Neural progenitor cell (in vitro differentiated cells): ENCODE results near the gene SLC29A1. TPM values are rescaled to one million over a fixed set of nuclear protein-coding genes. Genes with fewer than 3 reads are reported as not detected.

Experiments
- DNase-seq: peaks from one replicate; pipeline ENCODE4 v3.0.0-alpha.2; 2016; ENCODE audit warnings: low spot score
- H2AFZ ChIP-seq: fragments of 200-600 bp; sonication (generic); replicated peaks from 2 replicates; pipeline ENCODE4 v1.6.1; 2016; ENCODE audit warnings: antibody characterized with exemption
- H3F3A ChIP-seq: fragments of 200-600 bp; sonication (generic); 2 replicates; pipeline ENCODE4 v1.6.1; 2016; ENCODE audit warnings: antibody characterized with exemption, low read depth
- H3K27ac ChIP-seq: fragments of 200-600 bp; sonication (generic); 2 replicates; pipeline ENCODE4 v1.5.1; 2016; ENCODE audit warnings: mild to moderate bottlenecking
- H3K27me3 ChIP-seq: fragments of 200-600 bp; sonication (generic); 2 replicates; pipeline ENCODE4 v1.6.1; 2016; ENCODE audit warnings: mild to moderate bottlenecking, moderate library complexity
- H3K36me3 ChIP-seq: fragments of 200-600 bp; sonication (generic); 2 replicates; pipeline ENCODE4 v1.5.1; 2016
- H3K4me1 ChIP-seq: fragments of 200-600 bp; sonication (generic); 2 replicates; pipeline ENCODE4 v1.6.1; 2016; ENCODE audit warnings: mixed run types
- H3K4me2 ChIP-seq: fragments of 200-600 bp; sonication (generic); 2 replicates; pipeline ENCODE4 v1.6.1; 2016
- H3K4me3 ChIP-seq: fragments of 200-600 bp; sonication (generic); 2 replicates; pipeline ENCODE4 v1.5.1; 2016
- H3K79me2 ChIP-seq: fragments of 200-600 bp; sonication (generic); 2 replicates; pipeline ENCODE4 v1.6.1; 2016; ENCODE audit warnings: low read depth
- H3K9ac ChIP-seq: fragments of 200-600 bp; sonication (generic); 2 replicates; pipeline ENCODE4 v1.6.1; 2016
- H3K9me3 ChIP-seq: fragments of 200-600 bp; sonication (generic); 2 replicates; pipeline ENCODE4 v1.5.1; 2016; ENCODE audit warnings: low read depth
- H4K20me1 ChIP-seq: fragments of 200-600 bp; sonication (generic); 2 replicates; pipeline ENCODE4 v1.6.1; 2016; ENCODE audit warnings: low read depth
- H3K27ac Mint-ChIP-seq: 3 replicates; pipeline ENCODE4 v1.8.0; 2021; ENCODE audit warnings: mixed read lengths
- H3K27me3 Mint-ChIP-seq: 2 replicates; pipeline ENCODE4 v1.8.0; 2022; ENCODE audit warnings: low read depth, mild to moderate bottlenecking, inconsistent platforms, moderate library complexity, mixed read lengths; ENCODE audit not compliant: insufficient read depth
- H3K36me3 Mint-ChIP-seq: 3 replicates; pipeline ENCODE4 v1.8.0; 2021; ENCODE audit warnings: mixed read lengths
- H3K4me1 Mint-ChIP-seq: 3 replicates; pipeline ENCODE4 v1.8.0; 2021; ENCODE audit warnings: mixed read lengths
- H3K4me3 Mint-ChIP-seq: 3 replicates; pipeline ENCODE4 v1.8.0; 2021; ENCODE audit warnings: mild to moderate bottlenecking, moderate library complexity, mixed read lengths
- H3K9me3 Mint-ChIP-seq: 3 replicates; pipeline ENCODE4 v1.8.0; 2020; ENCODE audit warnings: mixed read lengths
- CTCF ChIP-seq: fragments of 200-600 bp; sonication (generic); IDR thresholded peaks from 2 replicates; pipeline ENCODE4 v1.5.1; 2017; ENCODE audit warnings: antibody characterized with exemption, mild to moderate bottlenecking
- EZH2 ChIP-seq: fragments of 200-600 bp; sonication (generic); IDR thresholded peaks from 2 replicates; pipeline ENCODE4 v1.6.1; 2017; ENCODE audit warnings: antibody characterized with exemption, mild to moderate bottlenecking, moderate library complexity
- EZH2phosphoT487 ChIP-seq: fragments of 200-600 bp; sonication (generic); IDR thresholded peaks from 2 replicates; pipeline ENCODE4 v1.6.1; 2017; ENCODE audit warnings: antibody characterized with exemption
- total RNA-seq: library from RNA; depleted of rRNA; stranded (reverse); fragments of >200 nt; gene quantifications from 2 replicates; pipeline ENCODE4 v1.2.3, GENCODE V29; 2015; ENCODE audit warnings: low replicate concordance

Gene SLC29A1
- total RNA-seq, 1 donor from 2014 or later = 34.8 TPM

- Histone ChIP-seq H2AFZ (peak overlapping the region; percentile 61), H3K27me3 (no peaks in the 10 kb centered on the region), H3K36me3 (no peaks in the 10 kb centered on the region), H3K79me2 (no peaks in the 10 kb centered on the region), H3K9ac (no peak overlapping the region), H3K27ac (peak overlapping the region; percentile 81), H3K4me3 (no peak overlapping the region), H3F3A (peaks cover 39% of the 10 kb centered on the region), H3K9me3 (no peaks in the 10 kb centered on the region), H4K20me1 (no peaks in the 10 kb centered on the region), H3K4me1 (peaks cover 37% of the 10 kb centered on the region), H3K4me2 (peak overlapping the region; percentile 58)
- Mint-ChIP-seq H3K27ac (no peak overlapping the region), H3K27me3 (peaks cover 8% of the 10 kb centered on the region), H3K4me3 (no peak overlapping the region), H3K9me3 (no peaks in the 10 kb centered on the region), H3K36me3 (no peaks in the 10 kb centered on the region), H3K4me1 (peaks cover 26% of the 10 kb centered on the region)
- DNase-seq = no peak
- no peak for TF ChIP-seq EZH2phosphoT487
Observed at GRCh38 chr6:44202972-44203750, 20.2 kb upstream of the SLC29A1 start.

- H3K4me1 ChIP-seq = peaks cover 37% of the 10 kb centered on the region
- H3K27me3 ChIP-seq = no peaks in the 10 kb centered on the region
- no peaks in the 10 kb centered on the region for H3K36me3 ChIP-seq
- Mint-ChIP-seq H3K9me3 (no peaks in the 10 kb centered on the region), H3K4me3 (no peak overlapping the region), H3K27ac (no peak overlapping the region), H3K27me3 (peaks cover 10% of the 10 kb centered on the region), H3K36me3 (no peaks in the 10 kb centered on the region), H3K4me1 (peaks cover 31% of the 10 kb centered on the region)
- H4K20me1 ChIP-seq = no peaks in the 10 kb centered on the region
- no peak for DNase-seq
- no peak overlapping the region for H2AFZ ChIP-seq
- H3K79me2 ChIP-seq = no peaks in the 10 kb centered on the region
- H3K9me3 ChIP-seq = no peaks in the 10 kb centered on the region
- TF ChIP-seq EZH2 = no peak
- H3K9ac ChIP-seq = no peak overlapping the region
- H3F3A ChIP-seq = peaks cover 44% of the 10 kb centered on the region
- H3K27ac ChIP-seq = no peak overlapping the region
- no peak overlapping the region for H3K4me2 ChIP-seq
- H3K4me3 ChIP-seq = no peak overlapping the region
Observed at GRCh38 chr6:44203955-44204354, 19.4 kb upstream of the SLC29A1 start.

GRCh38 chr6:44207966-44208365 lies 15.4 kb upstream of the SLC29A1 start:
- Mint-ChIP-seq H3K36me3 (no peaks in the 10 kb centered on the region), H3K4me3 (peak overlapping the region; percentile 18), H3K27ac (peak overlapping the region; percentile 12), H3K9me3 (no peaks in the 10 kb centered on the region), H3K4me1 (peaks cover 13% of the 10 kb centered on the region), H3K27me3 (peaks cover 8% of the 10 kb centered on the region)
- Histone ChIP-seq H3F3A (peaks cover 34% of the 10 kb centered on the region), H3K79me2 (no peaks in the 10 kb centered on the region), H3K4me2 (no peak overlapping the region), H3K4me3 (no peak overlapping the region), H3K9me3 (no peaks in the 10 kb centered on the region), H3K4me1 (peaks cover 20% of the 10 kb centered on the region), H3K9ac (no peak overlapping the region), H3K36me3 (no peaks in the 10 kb centered on the region), H2AFZ (no peak overlapping the region), H3K27me3 (no peaks in the 10 kb centered on the region), H4K20me1 (no peaks in the 10 kb centered on the region), H3K27ac (no peak overlapping the region)
- DNase-seq = no peak
- TF ChIP-seq CTCF = no peak
- no peak for TF ChIP-seq EZH2
- TF ChIP-seq EZH2phosphoT487 = no peak

GRCh38 chr6:44211284-44211683 lies 12.1 kb upstream of the SLC29A1 start:
- Mint-ChIP-seq H3K36me3 (no peaks in the 10 kb centered on the region), H3K27me3 (peaks cover 8% of the 10 kb centered on the region), H3K27ac (no peak overlapping the region), H3K4me1 (peaks cover 13% of the 10 kb centered on the region), H3K9me3 (no peaks in the 10 kb centered on the region), H3K4me3 (no peak overlapping the region)
- Histone ChIP-seq H3K4me1 (peaks cover 13% of the 10 kb centered on the region), H3K36me3 (no peaks in the 10 kb centered on the region), H3K4me3 (no peak overlapping the region), H3K27me3 (no peaks in the 10 kb centered on the region), H3K9me3 (no peaks in the 10 kb centered on the region), H3K27ac (no peak overlapping the region), H3K4me2 (no peak overlapping the region), H3K79me2 (no peaks in the 10 kb centered on the region), H2AFZ (no peak overlapping the region), H4K20me1 (no peaks in the 10 kb centered on the region), H3F3A (peaks cover 28% of the 10 kb centered on the region), H3K9ac (no peak overlapping the region)
- TF ChIP-seq EZH2 = no peak
- no peak for TF ChIP-seq EZH2phosphoT487
- no peak for TF ChIP-seq CTCF
- DNase-seq = no peak
